NCI-H82 treated with DMSO at 0.1 percent for 48 hours (cell line): Measurements from ENCODE around the gene PSMC3.

Experiments
- DNase-seq: peaks from one replicate; lab custom pipeline; 2025; ENCODE audit not compliant: unreplicated experiment; lab: John Stamatoyannopoulos, UW

Gene PSMC3

DNA sequence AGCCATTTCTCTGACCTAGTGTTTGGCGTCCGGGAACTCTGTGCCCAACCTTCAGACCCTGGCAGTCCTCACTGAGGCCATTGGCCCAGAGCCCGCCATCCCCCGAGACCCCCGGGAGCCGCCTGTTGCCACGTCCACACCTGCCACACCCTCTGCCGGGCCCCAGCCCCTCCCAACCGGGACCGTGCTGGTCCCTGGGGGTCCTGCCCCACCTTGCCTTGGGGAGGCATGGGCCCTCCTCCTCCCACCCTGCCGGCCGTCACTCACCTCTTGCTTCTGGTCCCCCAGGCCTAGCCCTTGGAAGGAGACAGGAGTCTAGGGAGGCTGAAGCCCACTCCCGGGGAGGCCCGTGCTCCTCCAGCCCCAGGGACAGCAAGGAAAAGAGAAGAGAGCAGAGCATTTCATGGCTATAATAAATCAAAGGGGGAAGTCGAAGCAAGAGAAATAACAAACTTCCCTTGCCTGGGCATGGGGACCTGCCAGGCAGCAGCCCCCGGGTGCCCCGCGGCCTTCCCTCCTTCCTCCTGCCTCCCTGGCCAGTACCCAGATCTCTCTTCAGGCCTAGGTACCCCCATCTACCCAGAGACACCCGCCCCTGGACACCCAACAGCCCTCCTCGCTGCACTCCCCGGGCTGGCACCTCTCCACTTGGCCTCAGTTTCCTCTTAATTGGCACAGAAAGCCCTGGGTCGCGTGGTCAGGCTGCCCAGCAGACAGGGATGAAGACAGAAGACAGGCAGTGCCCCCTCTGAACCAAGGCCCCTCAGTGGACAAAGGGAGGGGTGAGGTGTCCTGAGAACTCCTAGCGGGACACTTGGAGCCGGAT, 30.8 kb downstream of the PSMC3 start:
- DNase-seq = no peak

DNA sequence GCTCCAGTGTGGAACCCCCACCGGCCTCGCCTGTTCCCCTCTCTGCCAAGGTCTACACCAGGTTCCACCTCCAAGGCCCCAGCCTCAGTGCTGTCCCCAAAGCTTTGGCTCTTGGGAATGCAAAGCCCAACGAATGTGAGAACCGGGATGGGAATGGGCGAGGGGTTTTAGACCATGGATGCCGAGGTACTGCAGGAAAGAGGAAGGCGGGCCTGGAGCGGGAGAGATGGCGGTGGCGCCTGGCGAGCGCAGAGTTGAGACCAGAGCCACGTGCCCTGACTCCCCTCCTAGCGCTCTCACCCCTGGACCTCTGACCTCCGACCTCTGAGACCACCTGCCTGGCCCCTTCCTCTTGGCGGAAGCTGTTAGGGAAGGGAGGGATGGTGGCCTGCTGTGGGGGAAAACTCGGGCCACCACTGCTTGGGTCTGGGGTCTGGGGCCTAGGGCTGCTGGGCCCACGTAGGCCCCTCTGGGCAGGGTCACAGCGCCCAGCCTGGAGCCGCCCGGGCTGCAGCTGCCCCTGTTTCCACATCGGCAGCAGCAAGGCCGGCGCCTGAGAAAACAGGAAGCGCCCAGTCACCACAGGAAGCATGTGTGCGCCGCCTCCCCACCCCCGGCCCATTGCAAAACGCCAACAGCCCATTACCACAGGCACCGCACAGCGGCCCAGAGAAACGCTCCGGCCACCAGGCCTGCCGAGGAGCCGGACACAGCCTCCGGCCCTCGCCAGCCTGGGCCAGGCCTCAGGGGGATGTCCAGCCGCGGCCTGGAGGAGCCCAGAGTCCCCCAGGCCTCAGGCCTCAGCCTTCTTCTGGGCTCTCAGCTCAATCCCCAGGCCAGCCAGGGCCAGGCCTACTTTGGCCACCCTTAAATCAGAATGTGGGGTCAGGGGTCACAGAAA, 31.7 kb downstream of the PSMC3 start:
- DNase-seq = no peak

DNA sequence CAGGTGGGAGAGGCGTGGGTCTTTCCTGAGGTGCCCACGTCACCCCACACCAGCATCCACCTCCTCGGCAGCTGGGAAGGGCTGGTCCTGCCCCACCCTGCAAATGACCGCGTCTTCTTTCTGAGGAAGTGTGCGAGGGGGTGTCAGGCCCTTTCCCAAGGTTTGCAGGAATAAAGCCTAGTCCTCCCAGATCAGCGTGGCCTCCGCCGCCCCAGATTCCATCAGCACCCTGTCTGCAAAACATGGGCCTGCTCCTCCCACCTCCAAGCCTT, 32.3 kb downstream of the PSMC3 start:
- DNase-seq = no peak

DNA sequence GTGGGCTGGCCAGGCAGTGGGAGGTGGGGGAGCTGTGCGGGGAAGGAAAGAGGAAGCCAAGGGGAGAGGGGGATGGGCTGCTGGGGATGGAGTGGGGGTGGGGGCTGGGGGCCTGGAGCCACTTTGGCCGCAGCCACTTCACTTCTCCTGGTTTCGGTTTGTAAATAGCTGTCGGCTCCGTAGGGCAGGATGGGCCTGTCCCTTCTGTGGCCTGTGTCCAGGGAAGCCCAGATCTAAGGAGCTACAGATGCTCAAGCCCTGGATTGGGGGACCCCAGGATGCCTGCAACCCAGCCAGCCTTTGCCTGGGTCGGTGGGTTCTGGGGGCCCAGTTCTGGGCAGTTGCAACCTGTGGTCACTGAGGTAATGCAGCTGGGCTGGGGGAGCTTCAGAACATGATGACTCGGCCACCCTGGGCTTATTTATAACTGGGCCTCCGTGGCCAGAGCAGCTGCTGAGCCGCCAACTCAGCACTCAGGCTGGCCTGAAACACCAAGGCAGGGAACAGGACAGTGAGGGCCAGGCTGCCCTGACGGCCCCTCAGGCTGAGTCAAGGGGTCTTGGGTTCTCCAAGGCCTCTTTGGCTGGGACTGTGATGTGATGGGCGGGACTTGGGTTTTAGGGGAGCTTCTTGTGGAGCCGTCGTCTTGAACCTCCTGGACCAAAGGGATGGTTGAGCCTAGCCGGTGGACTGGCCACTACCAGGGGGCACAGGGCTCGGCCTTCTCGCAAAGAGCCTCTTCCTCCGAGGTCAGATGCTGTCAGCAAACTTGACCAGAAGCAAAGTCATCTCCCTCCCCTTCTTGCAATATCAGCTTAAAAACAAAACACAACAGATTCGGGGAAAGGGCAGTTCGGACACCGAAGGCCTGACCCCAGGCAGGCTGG, 32.8 kb downstream of the PSMC3 start:
- DNase-seq = no peak

DNA sequence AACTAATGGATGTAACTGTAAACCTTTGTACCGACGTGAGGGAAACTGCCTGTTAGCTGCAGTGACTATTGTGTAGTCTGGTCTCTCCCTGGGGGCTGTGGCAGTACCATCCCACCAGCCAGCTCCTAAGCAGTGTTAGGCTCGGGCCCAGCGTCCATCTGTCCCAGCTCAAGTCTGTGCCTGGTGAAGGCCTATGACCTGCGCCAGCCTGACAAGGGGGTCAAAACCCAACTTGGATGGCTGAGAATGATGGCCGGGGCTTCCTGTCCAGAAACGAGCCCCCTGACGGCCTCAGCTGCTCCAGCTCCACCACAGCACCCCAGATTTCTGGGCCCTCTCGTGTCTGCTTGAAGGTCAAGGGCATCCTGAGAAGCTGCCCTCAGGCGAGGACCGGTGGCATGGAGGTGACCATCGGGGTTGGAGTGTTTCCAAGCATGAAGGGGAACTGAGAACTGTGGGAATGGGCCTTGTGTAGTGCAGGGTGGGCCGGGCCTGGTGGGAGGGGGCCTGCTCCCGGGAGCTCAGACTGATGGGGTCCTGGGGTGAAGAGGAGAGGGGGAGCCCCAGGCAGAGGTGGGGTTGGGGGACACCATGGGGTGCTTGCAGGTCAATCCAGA, 33.6 kb downstream of the PSMC3 start:
- DNase-seq = no peak

DNA sequence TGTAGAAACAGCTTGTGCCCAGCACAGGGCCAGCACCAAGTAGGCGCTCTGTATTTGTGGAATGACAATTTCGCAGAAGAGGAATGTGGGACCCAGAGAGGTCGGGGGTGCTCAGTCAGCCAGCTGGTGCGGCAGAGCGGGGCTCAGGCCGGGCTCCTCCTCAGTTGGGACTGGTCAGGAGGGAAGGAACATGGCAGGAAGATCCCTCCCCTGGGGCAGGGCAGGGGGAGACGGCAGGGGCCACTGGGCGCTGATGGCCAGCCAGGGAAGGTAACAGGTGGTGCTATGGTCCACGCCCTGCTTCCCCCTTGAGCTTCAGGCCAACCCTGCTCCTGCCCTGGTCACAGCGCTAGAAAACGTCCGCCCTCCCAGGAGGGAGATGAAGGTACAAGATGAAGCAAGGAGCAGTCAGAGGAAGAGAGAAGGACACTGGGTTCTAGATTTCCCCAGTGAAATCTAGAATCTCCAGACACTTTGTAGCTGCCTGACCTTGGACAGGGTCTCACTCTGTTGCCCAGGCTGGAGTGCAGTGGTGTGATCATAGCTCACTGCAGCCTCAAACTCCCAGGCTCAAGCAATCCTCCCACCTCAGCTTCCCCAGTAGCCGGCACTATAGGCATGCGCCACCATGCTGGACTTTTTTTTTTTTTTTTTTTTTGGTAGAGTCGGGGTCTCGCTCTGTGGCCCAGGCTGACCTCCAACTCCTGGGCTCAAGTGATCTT, 34.4 kb downstream of the PSMC3 start:
- DNase-seq = no peak

DNA sequence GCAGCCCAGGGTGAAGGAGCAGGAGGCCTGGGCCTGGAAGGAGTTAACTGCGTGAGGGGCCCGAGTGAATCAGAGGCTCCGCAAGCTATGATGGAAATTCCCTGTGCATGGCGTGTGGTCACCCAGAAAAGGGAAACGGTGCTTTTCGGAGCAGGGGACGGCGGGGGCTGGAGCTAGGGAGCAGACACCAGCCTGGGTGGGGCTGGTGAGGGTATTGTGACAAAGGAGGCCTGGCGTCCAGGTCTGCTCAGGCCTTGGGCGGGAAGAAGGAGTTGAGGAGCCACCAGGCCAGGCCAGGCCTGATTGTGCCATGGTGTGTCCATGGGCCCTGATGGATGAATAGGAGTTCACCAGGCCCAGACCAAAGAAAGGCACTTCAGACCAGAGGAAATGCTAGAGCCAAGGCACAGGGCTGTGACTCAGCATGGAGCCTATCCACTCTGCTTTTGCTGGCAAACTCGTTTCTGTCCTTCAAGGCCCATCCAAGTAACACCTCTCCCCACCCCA, 35.1 kb downstream of the PSMC3 start:
- DNase-seq = no peak

DNA sequence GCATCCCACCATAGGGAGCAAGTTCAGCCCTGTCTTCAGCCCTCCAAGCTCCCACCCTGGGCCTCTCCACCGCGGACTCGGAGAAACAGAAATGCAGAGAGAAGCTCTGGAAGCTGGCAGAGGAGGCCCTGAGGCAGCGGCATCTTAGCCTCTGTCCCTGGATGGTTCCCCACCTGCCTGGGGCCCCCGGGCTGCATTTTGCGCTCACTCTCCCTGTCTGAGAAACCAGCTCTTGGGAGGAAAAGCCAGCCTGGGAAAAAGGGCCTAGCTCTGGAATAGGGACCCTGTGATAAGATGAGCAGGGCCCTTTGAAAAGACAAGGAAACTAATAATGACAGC, 35.8 kb downstream of the PSMC3 start:
- no peak for DNase-seq

DNA sequence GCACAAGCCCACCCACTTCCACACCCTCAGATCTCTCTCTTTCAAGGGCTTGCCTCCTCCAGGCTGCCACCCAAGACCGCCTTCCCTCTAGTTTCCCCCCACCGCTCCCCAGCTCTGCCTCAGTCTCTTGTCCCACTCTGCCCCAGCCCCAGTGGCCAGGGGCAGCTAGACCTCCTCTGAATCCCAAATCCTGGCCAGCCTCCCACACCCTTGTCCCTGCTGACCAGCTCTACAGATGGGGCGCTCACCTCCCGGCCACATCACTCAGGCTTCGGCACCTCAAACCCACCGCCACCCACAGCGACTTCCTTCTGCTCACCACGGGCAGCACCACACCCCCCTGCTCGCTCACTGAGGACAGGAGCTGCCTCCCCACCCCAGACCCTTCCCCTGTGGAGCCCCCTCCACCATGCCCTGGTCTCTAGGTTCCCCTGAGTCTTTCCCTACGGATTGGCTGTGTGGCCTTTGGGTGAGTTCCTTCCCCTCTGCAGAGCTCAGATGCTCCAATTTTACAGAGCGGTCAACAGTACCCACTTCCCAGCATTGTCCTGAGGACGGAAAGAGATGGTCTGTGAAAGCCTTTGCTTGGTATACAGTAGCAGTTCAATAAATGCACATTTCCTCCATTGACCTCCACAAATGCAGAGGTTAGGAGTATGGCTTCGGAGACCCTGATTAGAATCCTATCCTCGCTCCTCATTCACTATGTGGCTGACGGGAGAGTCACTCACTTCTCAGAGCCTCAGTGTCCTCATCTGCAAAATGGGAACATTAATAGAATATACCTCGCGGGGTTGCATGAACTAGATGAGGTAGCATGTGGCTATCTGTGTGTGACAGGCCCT, 36.4 kb downstream of the PSMC3 start:
- DNase-seq = no peak

DNA sequence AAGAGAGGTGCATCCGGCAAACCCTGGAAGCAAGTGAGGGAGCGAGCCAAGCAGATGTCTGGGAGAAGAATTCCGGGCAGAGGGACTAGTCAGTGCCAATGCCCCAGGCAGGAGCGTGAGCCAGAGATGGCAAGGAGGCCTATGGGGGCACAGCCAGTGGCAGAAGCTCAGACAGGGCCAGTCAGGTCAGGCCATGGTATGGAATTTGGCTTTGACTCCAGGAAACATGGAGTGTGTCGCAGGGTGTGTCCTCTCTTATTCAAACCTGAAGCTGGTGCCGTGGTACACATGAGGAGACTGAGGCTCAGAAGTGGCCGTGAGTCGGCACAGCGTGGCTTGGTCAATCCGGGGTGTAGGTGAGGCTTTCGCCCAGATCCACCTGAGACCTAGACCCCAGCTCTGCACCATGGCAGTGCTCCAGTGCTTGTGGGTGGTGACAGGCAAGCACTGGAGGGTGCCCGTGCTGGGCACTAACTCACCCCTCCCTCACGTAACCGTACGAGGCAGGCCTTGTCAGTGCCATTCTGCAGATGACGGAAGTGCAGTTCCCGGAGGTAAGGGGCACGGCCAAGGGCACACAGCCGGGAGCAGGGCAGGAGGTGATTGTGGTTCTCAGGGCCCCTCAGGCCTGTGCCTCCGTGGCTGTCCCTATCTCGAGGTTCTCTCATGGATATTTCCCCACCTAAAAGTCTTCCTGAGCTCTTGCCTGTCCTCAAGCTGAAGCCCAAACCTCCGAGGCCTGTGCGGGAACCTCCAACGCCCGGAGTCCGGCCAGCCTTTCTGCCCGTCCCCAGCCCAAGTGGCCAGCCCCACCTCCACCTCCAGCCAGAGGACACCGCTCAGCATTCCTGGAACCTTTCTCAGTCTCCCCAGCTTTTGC, 37.3 kb downstream of the PSMC3 start:
- no peak for DNase-seq

DNA sequence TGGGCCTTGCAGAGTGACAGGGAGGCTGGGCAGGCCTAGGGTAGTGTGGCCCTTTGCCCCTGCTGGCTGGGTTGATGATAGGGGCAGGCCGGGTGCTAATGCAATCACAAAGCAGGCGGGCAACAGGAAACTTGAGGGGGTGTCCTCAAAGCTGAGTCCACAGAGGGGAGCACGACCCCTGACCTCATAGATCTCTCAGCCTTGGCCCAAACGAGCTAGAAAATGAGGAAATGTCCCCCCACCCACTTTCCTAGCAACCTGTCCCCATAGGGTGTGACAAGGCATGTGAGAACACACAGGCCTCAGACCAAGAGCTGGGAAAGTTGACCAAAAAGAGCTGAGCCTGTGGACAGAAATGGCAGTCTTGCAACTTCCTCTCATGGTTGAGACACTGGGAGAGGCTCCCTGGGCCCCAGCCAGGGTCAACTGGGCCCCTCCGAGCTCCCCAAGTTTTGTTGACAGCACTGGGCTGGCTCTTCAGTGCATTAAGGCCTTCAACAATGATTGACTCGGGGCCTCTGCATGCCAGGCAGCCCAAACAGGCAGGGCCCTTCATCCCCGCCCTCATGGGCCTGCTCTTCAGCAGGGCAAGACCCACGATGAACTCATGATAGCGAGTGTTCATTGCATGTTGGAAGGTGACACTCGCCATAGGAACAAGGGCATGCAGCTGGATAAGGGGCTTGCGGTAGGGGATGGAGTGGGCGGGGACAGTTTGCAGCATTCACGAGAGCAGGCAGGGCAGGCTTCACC, 38.1 kb downstream of the PSMC3 start:
- DNase-seq = no peak

DNA sequence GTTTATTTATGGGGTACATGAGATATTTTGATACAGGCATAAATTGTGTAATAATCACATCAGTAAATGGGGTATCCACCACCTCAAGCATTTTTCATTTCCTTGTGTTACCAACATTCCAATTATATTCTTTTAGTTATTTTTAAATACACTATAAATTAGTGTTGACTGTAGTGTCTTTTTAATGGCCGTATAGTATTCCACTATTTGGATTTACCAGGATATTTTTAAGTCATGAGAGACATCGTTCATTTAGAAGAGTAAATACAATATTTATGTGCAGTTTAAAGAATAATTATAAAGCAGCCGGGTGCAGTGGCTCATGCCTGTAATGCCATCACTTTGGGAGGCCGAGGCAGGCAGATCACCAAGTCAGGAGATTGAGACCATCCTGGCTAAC, 41.7 kb downstream of the PSMC3 start:
- no peak for DNase-seq

DNA sequence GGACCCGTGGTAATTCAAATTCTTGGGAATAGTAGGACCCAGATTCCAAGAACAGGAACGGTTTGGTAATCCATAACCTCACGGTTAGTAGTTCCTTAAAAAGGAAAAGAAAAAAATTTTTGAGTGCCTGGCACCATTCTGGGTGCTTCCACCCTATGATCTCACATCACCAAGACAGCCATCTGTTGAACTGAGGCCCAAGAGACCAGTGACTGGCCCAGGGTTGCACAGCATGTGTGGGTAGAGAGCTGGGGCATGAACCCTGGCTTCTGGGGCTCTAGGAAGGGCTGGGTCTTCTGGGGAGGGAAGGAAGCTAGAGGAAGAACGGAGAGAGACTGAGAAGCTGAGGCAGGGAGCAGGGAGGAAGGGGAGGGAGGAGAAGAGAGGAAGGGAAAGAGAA, 43.2 kb downstream of the PSMC3 start:
- no peak for DNase-seq

DNA sequence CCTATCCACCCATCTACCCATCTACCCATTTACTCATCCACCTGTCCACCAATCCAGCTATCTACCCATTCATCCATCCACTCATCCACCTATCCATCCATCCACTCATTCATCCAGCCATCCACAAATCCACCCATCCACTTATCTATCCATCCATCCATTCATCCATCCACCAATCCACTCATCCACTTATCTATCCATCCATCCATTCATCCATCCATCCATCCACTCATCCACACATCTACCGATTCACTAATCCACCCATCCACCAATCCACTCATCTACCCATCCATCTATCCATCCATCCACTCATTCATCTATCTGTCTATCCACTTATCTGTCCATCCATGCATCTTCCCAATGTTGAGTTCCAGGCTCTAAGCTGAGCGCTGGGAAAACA, 46.2 kb downstream of the PSMC3 start:
- no peak for DNase-seq

DNA sequence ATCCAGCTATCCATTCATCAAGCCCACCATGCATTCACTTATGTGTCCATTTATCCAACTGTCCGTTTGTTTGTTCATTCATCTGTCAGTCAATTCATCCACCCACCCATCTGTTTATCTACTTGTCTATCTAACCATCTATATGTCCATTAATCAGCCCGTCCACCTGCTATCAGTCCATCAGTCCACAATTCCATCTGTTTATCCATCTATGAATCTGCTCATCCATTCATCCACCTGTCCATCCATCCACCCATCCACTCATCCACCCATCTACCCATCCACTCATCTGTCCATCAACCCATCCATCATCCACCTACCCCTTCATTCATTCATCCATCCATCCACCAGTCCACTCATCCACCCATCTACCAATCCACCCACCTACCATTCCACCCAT, 46.9 kb downstream of the PSMC3 start:
- DNase-seq = no peak

DNA sequence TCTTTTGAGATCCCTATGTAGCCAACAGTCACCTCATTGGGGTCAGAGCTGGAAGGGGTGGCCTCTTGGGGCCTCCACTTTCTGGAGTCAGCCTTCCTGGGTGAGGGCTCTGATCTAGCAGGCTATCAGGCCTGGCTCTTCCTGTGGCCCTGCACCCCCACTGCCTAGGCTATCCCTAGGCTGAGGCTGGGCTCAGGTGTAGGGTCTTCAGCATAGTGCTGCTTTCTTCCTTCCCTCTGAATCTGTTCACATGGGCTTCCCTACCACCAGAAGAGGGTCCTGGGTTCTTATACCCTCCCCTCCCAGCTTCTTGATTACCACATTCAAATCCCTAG, 47.4 kb downstream of the PSMC3 start:
- no peak for DNase-seq

DNA sequence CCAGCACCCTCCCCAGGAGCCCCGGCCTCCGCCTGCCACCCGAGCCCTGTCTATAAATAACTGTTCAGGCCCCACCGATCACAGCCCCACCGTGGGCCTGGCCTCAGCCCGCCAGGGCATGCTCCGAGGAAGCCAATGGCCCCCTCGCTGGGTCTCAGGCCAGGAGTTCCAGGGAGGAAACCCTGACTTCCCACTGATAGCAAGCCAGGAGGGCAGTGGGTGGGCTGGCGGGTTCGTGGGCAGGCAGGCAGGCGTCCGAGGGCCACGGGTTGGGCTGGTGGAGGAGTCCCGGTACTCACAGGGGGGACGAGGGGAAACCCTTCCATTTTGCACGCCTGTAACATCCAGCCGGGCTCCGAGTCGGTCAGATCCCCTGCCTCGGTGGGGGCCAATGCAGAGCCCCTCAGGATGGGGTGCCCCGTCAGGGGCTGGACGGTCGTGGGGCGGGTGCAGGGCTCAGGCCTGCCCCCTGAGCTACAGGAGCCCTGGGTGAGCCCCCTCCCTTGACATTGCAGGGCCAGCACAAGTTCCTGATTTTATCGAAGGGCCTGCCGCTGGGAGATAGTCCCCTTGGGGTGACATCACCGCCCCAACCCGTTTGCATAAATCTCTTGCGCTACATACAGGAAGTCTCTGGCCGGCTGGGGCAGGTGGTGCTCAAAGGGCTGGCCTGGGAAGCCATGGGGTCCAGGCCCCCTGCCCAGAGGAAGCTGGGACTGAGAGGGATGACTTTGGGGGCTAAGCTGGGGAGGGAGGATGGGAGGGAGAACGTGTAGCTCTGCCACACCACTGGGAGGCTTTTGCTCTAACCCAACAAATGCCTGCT, 48.0 kb downstream of the PSMC3 start, which contains the start of gene SPI1:
Gene SPI1 (minus strand): TSS at position 538 of the 826 bp plus-strand sequence. CDS start 194 bp downstream, at position 344.
- no peak for DNase-seq
